ENCODE results near the gene LGALS7B. TPM values are rescaled to one million over a fixed set of nuclear protein-coding genes. Genes with fewer than 3 reads are reported as not detected.

The LGALS7B gene
- total RNA-seq, 2 donors from 2014 or later, result not detected

GRCh38 chr19:38837656-38838121 lies 48.7 kb downstream of the LGALS7B start:
- DNase-seq (peak in 2 of 4 donors; percentile 39 to 46), ATAC-seq (no peak)
- no peaks in the 10 kb centered on the region for H3K9me3 ChIP-seq
- H3K36me3 ChIP-seq (replicated peaks in 1 of 2; ENCODE audit: insufficient read depth in 1 of 2, low read depth in 2 of 2), result peaks cover 15 to 45% of the 10 kb centered on the region in 2 donors
- intact Hi-C loops (cut with DNase I), result no loop called here
- peak overlapping the region; percentile 23 to 65 (median 40) for H3K27ac ChIP-seq
- H3K27me3 ChIP-seq, result no peaks in the 10 kb centered on the region
- H3K4me3 ChIP-seq, result no peak overlapping the region
- H3K4me1 ChIP-seq, result peaks cover 77% of the 10 kb centered on the region
- 51 to 71% methylated on average over 7 of the region's 7 CpGs for WGBS, 2 donors
- TF ChIP-seq POLR2A (IDR thresholded peaks at IDR 0.05) (no peak), CTCF (IDR thresholded peaks at IDR 0.05) (no peak)

- TF ChIP-seq POLR2A (IDR thresholded peaks at IDR 0.05) (no peak), CTCF (IDR thresholded peaks at IDR 0.05) (peak in 1 of 7 experiments; percentile 31)
- no peaks in the 10 kb centered on the region for H3K9me3 ChIP-seq
- peak overlapping the region; percentile 20 to 65 (median 40) for H3K27ac ChIP-seq
- ATAC-seq, result peak; percentile 19
- intact Hi-C loops (cut with DNase I), result no loop called here
- 52 to 58% methylated on average over 5 to 19 of the region's 19 CpGs for WGBS, 2 donors
- DNase-seq, result peak in 3 of 4 donors; percentile 53 to 79 (median 53)
- no peak overlapping the region for H3K4me3 ChIP-seq
- no peaks in the 10 kb centered on the region for H3K27me3 ChIP-seq
- peaks cover 78% of the 10 kb centered on the region for H3K4me1 ChIP-seq
- H3K36me3 ChIP-seq (replicated peaks in 1 of 2; ENCODE audit: insufficient read depth in 1 of 2, low read depth in 2 of 2), result peaks cover 22 to 52% of the 10 kb centered on the region in 2 donors
These were observed 49.4 kb downstream of the LGALS7B start for GRCh38 chr19:38838208-38838985.

GRCh38 chr19:38838986-38839761 lies 50.2 kb downstream of the LGALS7B start:
- ATAC-seq (no peak), DNase-seq (no peak)
- Histone ChIP-seq H3K27ac (peak overlapping the region; percentile 20 to 65 (median 40)), H3K4me1 (peaks cover 78% of the 10 kb centered on the region), H3K36me3 (replicated peaks in 1 of 2; ENCODE audit: insufficient read depth in 1 of 2, low read depth in 2 of 2) (peaks cover 24 to 60% of the 10 kb centered on the region in 2 donors), H3K9me3 (no peaks in the 10 kb centered on the region), H3K27me3 (no peaks in the 10 kb centered on the region), H3K4me3 (no peak overlapping the region)
- WGBS, 2 donors, result 79% methylated on average over 12 of the region's 12 CpGs
- intact Hi-C loops (cut with DNase I), result no loop called here
- TF ChIP-seq POLR2A (IDR thresholded peaks at IDR 0.05) (no peak), CTCF (IDR thresholded peaks at IDR 0.05) (no peak)

GRCh38 chr19:38839816-38840582 lies 51.0 kb downstream of the LGALS7B start:
- H3K4me1 ChIP-seq, result peaks cover 83% of the 10 kb centered on the region
- peak overlapping the region; percentile 33 to 60 (median 51) for H3K27ac ChIP-seq
- no peaks in the 10 kb centered on the region for H3K27me3 ChIP-seq
- WGBS, 2 donors, result 65 to 71% methylated on average over 23 to 26 of the region's 28 CpGs
- no peaks in the 10 kb centered on the region for H3K9me3 ChIP-seq
- TF ChIP-seq POLR2A (IDR thresholded peaks at IDR 0.05) (no peak), CTCF (IDR thresholded peaks at IDR 0.05) (no peak)
- peak in 2 of 4 donors; percentile 24 to 43 for DNase-seq
- intact Hi-C loops (cut with DNase I), result no loop called here
- ATAC-seq, result no peak
- H3K4me3 ChIP-seq, result no peak overlapping the region
- H3K36me3 ChIP-seq (replicated peaks in 1 of 2; ENCODE audit: insufficient read depth in 1 of 2, low read depth in 2 of 2), result peaks cover 24 to 67% of the 10 kb centered on the region in 2 donors
